NCI-H1417 treated with DMSO at 0.1 percent for 48 hours (cell line): ENCODE measurements around the gene FREM3.
"Not testable (repeated sequence)": the region's sequence is repeated elsewhere in the genome, so short reads cannot be mapped to it uniquely, and the experiment has no call there.

Experiments
- DNase-seq: peaks from one replicate; lab custom pipeline; 2025; lab: John Stamatoyannopoulos, UW

FREM3 gene

DNA sequence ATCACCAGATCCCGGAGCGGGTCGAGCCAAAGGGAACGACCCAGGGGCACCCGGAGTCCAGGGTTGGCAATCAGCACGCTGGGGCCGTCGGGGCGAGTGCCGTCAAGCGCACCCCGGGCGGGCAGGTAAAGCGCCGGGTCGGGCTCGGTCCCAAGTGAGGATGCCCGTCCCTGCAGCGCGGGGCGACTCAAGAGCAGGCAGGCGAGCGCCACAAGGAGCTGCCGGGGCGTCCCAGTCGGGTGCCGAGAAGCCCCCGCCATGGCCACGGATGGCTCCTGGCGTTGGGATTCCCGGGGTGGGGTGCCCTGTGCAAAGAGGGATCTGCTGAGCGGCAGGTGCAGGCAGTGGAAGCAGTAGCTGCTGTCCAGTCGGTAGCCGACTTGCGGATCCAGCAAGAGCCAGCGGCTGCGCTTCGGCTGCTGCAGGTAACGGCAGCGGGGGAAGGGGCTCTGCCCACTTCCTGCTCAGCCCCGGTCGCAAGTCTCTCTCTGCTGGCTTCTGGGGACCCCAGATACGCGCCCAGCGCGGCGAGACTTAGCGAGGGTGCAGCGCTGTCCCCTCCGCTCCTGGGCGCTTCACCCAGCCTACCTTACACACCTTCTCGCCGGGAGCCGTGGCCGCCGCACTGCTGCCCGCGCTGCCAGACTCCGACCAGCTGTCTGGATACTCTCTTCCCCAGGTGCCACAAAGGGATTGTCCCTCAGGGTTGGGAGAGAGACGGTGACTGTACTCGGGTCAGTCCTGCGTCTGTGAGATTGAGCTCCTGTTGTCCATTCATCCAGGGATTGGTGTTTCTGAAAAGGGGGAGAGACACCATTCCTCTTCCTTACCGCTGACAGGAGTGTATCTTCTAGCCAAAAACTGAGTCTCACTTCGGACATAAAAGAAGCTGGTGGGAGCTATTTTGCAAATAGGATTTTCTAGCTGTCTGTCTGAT, at the start of gene FREM3:
Gene FREM3 (minus strand): TSS at position 260 of the 937 bp plus-strand sequence. CDS start 0 bp downstream, at position 260.
- no peak for DNase-seq

DNA sequence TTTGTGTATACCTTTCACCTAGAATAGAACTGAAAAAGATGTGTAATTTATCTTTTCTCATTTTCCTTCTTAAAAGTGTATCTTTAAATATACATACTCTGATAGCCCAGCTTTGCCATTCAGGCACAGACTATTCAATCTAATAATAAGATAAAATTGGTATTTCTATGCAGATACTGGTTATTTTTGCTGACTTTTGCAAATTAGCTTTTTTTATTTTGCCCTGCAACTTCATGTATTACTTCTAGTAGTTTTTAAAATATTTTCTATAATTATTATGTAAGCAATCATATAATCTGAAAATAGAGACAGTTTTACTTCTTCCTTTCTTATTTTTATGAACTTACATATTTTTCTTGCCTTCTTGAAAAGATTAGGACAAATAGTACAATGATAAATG, 45.4 kb upstream of the FREM3 start:
- no peak for DNase-seq

DNA sequence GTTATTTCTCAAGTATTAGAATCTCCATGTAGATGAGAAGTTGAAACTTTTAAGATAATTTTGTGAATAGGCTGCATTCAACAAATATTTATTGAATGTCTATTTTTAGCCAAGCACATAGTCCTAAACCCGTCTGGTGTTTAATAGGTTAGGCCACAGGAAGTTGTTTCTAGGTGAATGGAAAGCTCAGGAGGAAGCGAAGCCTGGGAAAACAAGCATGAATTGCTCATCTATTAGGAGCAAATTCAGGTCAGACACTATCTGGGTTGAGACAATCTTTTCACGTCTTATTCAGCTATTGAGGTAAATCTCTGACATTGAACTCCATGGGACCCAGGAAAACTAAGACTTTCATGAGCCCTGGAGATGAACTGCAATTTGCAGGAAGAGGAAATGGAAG, 43.1 kb upstream of the FREM3 start:
- DNase-seq: no peak

DNA sequence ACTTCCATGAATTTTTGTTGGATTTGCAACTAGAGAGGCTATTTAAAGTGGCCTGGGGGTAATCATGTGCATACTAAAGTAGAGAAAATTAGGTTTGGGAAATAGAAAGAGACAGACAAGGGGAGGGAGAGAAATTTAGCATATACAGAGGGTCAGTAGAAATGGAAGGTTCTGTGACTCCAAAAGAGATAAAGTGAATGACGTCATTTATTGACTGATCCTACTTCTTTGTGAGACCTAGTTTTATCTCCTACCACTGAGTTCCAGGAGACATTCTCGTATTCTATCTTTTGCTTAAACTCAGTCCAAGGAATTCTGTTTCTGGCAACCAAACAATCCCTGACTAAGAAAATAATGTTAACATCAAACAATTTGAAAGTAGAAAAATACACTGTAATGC, 42.4 kb upstream of the FREM3 start:
- DNase-seq: no peak

DNA sequence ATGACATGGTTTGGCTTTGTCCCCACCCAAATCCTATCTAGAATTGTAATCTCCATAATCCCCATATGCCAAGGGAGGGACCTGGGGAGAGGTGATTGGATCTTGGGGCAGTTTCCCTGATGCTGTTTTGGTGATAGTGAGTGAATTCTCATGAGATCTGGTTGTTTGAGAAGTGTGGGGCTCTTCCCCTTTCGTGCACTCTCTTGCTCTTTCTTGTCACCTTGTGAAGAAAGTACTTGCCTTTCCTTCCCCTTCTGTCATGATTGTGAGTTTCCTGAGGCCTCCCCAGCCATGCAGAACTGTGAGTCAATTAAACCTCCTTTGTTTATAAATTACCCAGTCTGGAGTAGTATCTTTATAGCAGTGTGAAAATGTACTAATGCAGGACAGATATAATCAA, 36.4 kb upstream of the FREM3 start:
- no peak for DNase-seq

DNA sequence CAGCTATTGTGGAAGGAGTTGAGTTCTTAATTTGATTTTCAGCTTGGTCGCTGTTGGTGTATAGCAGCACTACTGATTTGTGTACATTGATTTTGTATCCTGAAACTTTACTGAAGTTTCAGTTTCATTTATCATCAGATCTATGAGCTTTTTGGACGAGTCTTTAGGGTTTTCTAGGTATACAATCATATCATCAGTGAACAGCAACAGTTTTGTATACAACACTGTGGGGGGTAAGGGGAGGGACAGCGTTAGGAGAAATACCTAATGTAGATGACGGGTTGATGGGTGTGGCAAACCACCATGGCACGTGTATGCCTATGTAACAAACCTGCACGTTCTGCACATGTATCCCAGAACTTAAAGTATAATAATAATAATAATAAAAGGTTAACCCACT, 35.6 kb upstream of the FREM3 start:
- DNase-seq: not testable (repeated sequence)

DNA sequence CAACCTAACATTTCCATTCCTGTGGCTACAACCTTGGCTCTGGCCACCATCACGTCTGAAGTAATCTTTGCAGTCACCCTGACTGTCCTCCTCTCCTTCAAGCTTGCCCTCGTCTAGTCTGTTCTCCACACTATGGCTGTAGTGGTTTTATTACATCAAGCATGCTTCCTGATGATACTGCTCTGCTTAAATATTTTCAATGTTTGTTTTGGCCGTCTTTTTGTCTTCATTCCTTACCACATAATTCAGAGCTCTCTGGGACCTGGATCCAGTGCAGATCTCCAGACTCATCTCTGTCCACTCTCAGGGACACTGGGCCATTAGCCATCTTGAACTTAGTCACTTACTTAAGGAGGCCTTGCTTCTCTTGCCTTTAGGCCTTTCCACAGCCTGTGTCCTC, 27.7 kb upstream of the FREM3 start:
- DNase-seq: no peak

DNA sequence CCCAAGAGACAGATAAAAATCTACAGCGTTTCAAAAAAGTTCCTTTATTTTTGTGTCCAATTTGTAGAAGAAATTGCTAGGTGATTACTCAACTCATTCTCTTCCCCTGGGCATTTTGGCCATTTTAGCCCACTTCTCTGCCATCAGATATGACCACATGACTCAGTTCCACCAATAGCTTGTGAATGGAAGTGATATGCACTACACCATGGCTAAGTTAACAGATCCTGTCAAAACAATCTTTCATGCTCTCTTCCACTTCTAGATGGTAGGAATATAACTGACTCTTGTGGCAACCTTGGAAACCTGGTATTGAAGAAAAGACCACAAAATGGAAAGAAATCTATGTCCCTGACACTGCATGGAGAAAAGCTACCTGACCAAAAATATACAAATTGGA, 26.2 kb upstream of the FREM3 start:
- DNase-seq: no peak

DNA sequence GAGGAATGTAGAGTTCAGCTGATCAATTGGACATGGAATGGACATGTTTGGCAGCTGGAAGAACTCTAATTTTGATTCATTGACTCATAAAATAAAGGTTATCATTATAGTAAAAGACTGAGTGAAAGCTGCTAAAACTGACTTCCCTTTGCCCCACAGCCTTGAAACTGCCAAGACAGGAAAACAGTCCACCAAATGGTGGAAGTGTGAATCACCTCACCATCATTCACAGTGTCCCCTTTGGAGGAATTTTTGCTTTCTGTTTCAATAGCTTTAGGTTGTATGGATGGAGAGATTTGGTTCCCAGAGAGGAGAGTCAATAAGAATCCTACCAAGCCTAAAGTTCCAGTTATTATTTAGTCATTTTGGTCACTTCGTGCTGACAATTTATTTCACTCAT, 20.8 kb upstream of the FREM3 start:
- DNase-seq: no peak

DNA sequence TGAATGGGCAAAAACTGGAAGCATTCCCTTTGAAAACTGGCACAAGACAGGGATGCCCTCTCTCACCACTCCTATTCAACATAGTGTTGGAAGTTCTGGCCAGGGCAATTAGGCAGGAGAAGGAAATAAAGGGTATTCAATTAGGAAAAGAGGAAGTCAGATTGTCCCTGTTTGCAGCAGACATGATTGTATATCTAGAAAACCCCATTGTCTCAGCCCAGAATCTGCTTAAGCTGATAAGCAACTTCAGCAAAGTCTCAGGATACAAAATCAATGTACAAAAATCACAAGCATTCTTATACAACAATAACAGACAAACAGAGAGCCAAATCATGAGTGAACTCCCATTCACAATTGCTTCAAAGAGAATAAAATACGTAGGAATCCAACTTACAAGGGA, 18.3 kb upstream of the FREM3 start:
- DNase-seq: not testable (repeated sequence)

DNA sequence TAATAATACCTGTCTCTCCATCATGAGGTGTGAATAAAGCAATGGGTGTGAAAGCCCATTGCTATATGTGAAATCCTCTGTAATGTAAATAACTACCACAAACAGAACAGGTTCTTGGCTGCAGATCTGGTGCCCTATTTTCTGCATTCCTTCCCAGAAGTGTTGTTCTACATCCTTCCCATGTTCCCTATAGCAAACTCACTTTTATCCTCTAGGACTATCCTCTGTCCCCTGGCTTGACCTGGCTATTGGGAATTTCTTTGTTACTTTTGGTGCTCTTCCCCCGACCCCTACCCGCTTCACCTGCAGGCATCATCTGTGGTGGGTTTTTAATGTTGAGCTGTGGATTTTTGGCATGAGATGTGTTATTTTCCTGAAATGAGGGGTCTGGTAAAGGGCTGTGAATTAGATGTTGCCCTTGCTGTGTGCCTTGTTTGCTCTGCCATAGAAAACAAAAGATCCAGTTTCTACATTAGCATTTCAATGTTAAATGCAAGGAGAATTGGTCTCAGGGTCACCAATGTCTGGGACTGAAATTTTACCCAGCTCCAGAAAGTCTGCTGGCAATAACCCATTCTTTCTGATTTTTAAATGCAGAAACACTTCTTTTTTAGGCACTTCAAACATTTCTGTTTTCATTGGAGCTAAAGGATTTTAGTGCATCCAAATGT, 13.6 kb upstream of the FREM3 start:
- no peak for DNase-seq

DNA sequence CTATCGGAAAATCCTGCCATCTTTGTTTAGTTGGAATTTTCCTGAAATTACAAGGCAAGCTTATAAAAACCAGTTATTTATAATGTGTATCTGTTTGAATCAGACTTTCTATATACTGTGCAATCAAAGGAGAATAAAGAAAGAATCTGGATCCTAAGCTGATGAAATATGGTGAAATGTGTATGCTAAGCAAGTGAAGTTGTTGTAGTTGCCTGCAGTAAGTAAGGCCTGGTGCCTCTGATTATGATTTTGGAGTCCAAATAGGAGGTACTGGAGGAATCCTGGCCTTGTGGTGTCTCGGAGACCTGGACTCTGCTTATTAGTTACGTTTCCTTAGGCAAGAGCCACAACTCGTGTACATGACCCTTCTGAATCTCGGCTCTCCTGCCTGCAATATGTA, 13.1 kb upstream of the FREM3 start:
- no peak for DNase-seq

DNA sequence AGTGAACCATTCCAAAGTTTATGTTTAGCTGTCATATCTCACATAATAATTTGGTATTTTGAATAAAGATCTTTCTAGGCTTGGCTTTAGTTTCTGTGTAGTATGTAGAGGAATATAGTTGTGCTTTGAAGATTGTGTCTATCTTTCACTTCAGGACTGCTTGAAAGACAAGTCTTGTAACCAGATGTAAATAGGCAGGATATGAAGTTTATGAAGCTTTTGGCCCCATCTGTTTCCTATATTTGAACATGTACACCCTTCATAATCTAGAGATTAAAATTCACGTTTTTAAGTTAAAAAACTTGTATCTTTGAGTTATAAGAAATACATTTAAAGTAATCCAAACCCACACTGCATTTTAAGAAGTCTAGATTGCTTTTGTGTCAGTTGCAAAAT, 11.7 kb upstream of the FREM3 start:
- DNase-seq: no peak

DNA sequence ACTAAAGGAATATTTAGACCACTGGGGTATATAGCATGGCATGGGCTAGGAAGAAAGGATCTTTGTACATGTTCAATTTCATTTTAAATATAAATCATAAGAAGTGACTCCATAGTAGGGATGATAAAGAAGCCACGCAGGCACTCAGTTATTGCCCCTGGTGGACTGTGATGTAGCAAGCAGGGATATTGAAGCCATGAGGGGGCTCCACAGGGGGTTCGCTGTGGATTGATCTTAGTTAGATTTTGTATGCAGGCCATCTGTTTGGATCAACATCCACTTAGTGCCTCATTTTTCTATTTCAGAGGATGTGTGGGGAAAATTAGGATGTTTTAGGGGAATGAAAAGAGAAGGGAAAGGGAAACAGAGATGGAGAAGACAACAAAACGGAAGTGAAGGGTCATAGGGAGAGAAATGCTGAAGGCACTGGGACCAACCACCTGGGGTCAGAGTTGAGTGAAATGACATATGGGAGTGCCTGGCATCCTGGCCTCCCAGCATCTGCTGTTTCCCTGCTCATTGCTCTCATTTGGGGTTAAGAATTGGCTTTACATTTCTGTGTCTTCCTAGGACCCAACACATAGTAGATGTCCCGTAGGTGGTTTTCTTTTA, 11.2 kb upstream of the FREM3 start:
- DNase-seq: no peak

DNA sequence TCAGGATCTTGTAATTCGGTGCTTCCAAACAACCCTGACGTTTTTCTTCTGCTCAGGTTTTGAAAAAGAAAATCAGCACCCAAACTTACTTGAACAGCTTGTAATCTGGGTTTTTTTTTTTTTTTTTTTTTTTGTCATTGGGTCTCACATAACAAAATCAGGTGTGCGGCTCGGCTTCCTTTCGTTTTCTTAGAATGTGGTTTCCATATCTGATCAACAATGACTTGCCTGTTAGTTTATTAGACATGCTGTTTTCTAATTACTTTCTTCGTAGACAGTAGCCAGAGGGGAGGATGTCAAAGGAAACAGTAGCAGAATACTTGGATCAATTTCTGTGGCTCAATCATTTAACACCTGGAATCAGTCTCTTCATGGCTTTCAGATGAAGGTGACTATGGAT, 890 bp upstream of the FREM3 start:
- DNase-seq: no peak

DNA sequence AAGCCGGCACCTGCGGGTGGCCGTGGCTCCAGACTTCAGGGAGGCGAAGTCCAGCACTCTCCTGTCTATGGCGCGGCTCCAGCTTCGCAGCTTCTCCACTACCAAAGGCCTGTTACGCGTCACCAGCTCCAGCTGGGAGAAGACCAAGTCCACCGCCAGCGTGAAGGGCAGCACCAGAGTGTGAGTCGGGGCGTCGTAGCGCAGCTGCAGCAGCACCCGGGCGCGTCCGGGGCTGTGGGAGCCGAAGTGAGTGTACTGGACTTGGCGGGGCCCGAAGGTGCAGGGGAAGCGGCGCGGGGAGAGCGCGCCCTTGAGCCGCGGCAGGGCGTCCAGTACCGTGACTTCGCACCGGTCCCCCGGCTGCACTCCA, 444 bp downstream of the FREM3 start:
- DNase-seq: no peak

DNA sequence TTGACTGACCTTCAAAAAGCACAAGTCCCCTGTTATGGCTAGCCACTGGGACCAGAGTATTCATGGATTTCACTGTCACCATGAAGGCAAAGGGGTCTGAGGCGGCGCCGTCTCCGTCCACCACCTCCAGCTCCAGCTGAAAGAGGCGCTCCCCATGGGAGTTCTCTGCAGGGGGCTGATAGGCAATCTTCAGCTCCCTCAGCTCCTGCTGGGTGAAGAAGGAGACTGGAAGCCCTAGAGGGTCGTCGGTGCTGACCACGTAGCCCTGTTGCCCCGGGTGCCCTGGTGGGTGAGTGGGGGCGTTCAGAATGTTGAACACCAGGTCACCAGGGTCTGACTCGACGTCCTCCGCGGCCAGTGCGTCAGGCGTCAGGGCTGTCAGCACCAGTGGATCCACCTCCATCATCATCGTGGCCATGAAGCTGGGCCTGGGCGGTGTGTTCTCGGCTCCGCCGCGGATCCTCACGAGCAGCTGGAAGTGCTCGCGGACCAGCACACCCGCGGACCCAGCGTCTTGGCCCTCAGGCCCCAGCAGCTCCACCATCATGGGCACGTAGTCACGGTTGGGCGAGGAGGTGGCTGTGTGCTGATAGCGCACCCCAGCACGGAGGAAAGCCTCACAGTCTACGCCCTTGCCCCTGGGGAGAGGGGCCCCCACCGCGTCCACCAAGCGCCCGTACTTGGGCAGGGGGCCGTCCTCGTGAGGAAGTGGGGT, 987 bp downstream of the FREM3 start:
- no peak for DNase-seq

DNA sequence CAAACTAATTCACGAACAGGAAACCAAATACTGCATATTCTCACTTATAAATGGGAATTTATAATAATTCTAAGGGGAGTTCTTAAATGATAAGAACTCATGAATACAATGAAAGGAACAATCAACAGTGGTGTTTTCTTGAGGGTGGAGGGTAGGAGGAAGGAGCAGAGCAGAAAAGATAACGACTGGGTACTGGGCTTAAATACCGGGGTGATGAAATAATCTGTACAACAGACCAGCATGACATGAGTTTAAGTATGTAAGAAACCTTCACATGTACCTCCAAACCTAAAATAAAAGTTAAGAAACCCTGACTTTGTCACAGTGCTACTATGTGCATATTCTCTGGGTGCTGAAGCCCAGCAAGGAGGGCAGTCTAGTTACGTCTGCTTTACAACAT, 6.6 kb downstream of the FREM3 start:
- no peak for DNase-seq

DNA sequence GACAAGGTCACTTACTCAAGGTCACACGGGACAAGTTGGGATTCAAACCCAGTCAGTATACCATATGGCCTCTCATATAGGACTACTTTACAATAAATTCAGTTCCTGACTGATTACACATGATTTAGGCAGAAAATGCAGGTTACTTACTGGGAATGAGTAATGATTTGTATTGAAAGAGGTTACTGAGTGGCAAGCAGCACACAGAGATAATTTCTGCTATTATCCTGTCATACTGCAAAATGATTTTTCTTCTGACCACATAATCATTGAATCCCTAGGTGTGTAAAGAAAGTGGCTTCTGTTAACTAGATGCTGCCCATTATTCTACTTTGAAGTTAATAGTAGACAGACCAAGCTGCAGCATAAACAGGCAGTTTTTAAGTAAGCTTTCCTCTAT, 8.2 kb downstream of the FREM3 start:
- DNase-seq: no peak

DNA sequence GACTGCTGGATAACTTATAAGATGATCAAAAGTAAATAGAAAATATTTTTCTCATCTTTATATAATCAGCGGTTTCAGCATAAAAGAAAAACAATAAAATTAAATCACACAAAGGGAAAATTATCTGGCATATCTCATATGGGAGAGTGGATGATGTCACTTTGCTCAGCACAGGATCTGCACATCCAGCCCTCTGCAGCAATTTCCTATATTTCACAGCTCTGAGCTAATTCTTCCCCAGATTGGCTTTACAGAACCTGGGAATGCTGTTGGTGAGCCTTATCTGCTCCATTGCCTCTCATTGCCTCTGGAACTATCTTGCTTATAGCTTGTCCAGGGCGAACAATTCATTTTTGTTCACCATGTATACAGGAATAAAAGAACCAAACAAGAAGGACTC, 21.0 kb downstream of the FREM3 start:
- DNase-seq: no peak

DNA sequence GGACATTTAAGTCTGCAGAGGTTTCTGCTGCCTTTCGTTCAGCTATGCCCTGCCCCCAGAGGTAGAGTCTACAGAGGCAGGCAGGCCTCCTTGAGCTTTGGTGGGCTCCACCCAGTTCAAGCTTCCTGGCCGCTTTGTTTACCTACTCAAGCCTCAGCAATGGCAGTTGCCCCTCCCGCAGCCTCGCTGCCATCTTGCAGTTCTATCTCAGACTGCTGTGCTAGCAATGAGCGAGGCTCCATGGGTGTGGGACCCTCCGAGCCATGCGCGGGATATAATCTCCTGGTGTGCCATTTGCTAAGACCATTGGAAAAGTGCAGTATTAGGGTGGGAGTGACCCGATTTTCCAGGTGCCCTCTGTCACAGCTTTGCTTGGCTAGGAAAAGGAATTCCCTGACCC, 26.8 kb downstream of the FREM3 start:
- not testable (repeated sequence) for DNase-seq

DNA sequence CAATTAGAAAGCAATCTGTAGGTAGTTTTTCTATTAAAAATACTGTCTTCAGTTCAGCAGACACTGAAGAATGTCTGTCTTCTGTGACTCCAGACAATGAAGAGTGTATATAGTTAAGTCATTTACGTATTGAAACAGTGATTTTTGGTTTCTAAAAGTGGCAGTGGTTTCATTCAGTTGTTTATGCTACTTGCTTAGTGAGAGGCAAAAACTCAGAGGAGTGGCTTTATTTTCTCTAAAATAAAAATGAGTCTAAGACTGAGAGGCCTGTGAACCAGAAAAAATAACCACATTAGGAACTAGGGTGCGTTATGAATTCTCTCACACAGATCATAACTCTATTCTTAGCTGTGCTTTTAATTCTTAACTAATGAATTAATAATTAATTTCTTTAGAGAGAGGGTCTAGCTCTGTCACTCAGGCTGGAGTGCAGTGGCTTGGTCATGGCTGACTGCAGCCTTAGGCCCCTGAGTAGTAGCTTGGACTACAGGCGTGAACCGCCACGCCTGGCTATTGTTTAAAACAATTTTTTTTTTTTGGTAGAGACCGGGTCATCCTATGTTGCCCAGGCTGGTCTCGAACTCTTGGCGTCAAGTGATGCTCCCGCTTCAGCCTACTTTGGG, 31.4 kb downstream of the FREM3 start:
- DNase-seq: no peak
